Neuronal stem cell (in vitro differentiated cells): ENCODE measurements around the gene PARP1.

Source experiments
- DNase-seq: peaks from one replicate; pipeline ENCODE4 v3.0.0-alpha.2; 2013; ENCODE audit warnings: low spot score
- H2AFZ ChIP-seq: one replicate; pipeline ENCODE4 v1.6.1; 2013; ENCODE audit warnings: mild to moderate bottlenecking, low read length, inconsistent platforms
- H2AK5ac ChIP-seq: 2 replicates; pipeline ENCODE4 v1.6.1; 2013; ENCODE audit warnings: low read depth, mild to moderate bottlenecking, inconsistent platforms, low read length, moderate library complexity, mixed read lengths
- H2BK120ac ChIP-seq: 2 replicates; pipeline ENCODE4 v1.6.1; 2013; ENCODE audit warnings: low read depth, mild to moderate bottlenecking, inconsistent platforms, low read length, moderate library complexity, mixed read lengths
- H2BK12ac ChIP-seq: one replicate; pipeline ENCODE4 v1.6.1; 2013; ENCODE audit warnings: low read length, inconsistent platforms
- H2BK15ac ChIP-seq: 2 replicates; pipeline ENCODE4 v1.6.1; 2013; ENCODE audit warnings: mild to moderate bottlenecking, low read length, inconsistent platforms, mixed read lengths
- H2BK5ac ChIP-seq: one replicate; pipeline ENCODE4 v1.6.1; 2013; ENCODE audit warnings: inconsistent platforms, mild to moderate bottlenecking, low read length, moderate library complexity
- H3K14ac ChIP-seq: one replicate; pipeline ENCODE4 v1.6.1; 2013; ENCODE audit warnings: low read length, inconsistent platforms
- H3K18ac ChIP-seq: 2 replicates; pipeline ENCODE4 v1.6.1; 2013; ENCODE audit warnings: low read length, inconsistent platforms
- H3K23ac ChIP-seq: 2 replicates; pipeline ENCODE4 v1.6.1; 2013; ENCODE audit warnings: low read depth, mild to moderate bottlenecking, mixed read lengths, low read length, inconsistent platforms; ENCODE audit not compliant: poor library complexity
- H3K27ac ChIP-seq: replicated peaks from 3 replicates; pipeline ENCODE4 v1.5.1; 2013; ENCODE audit warnings: low read length, inconsistent platforms
- H3K27me3 ChIP-seq, 3 experiments: 2 replicates each; pipeline ENCODE4 v1.6.1; 2013; ENCODE audit warnings: low read length in 3 of 3, mild to moderate bottlenecking in 2 of 3, inconsistent platforms in 1 of 3, low read depth in 1 of 3, mixed read lengths in 1 of 3, moderate library complexity in 1 of 3; ENCODE audit not compliant: control insufficient read depth in 3 of 3, insufficient read depth in 3 of 3
- H3K36me3 ChIP-seq, 2 donors: replicated peaks in 1 of 2; 2 replicates each; pipeline ENCODE4 v1.6.1; 2013; ENCODE audit warnings: low read length in 2 of 2; ENCODE audit not compliant: control insufficient read depth in 2 of 2, insufficient read depth in 2 of 2
- H3K4ac ChIP-seq: 2 replicates; pipeline ENCODE4 v1.6.1; 2013; ENCODE audit warnings: inconsistent platforms, mild to moderate bottlenecking, low read length, moderate library complexity
- H3K4me1 ChIP-seq, 2 donors: 1 replicate in 1 of 2; 2 replicates in 1 of 2; pipeline ENCODE4 v1.6.1; 2013; ENCODE audit warnings: low read length in 2 of 2, low read depth in 1 of 2; ENCODE audit not compliant: control insufficient read depth in 2 of 2, insufficient read depth in 1 of 2
- H3K4me2 ChIP-seq: one replicate; pipeline ENCODE4 v1.6.1; 2013; ENCODE audit warnings: mild to moderate bottlenecking, low read length, inconsistent platforms; ENCODE audit not compliant: insufficient read depth, poor library complexity, severe bottlenecking
- H3K4me3 ChIP-seq, 2 donors: 2 replicates each; pipeline ENCODE4 v1.5.1; 2013; ENCODE audit warnings: low read length in 2 of 2, mild to moderate bottlenecking in 2 of 2, inconsistent platforms in 1 of 2, moderate library complexity in 1 of 2
- H3K79me1 ChIP-seq: one replicate; pipeline ENCODE4 v1.6.1; 2013; ENCODE audit warnings: low read depth, mild to moderate bottlenecking, inconsistent platforms, low read length, moderate library complexity
- H3K9ac ChIP-seq: one replicate; pipeline ENCODE4 v1.6.1; 2013; ENCODE audit warnings: mild to moderate bottlenecking, low read depth, low read length, inconsistent platforms; ENCODE audit not compliant: poor library complexity
- H3K9me3 ChIP-seq, 2 donors: replicated peaks in 1 of 2; 2 replicates each; pipeline versions ENCODE3 to v1.6.1; 2013; ENCODE audit warnings: low read length in 2 of 2, mild to moderate bottlenecking in 2 of 2, inconsistent platforms in 1 of 2, low read depth in 1 of 2, mixed read lengths in 1 of 2, moderate library complexity in 1 of 2; ENCODE audit not compliant: control insufficient read depth in 2 of 2, insufficient read depth in 1 of 2
- H4K8ac ChIP-seq: one replicate; pipeline ENCODE4 v1.6.1; 2013; ENCODE audit warnings: low read depth, mild to moderate bottlenecking, inconsistent platforms, low read length, moderate library complexity
- H4K91ac ChIP-seq: one replicate; pipeline ENCODE4 v1.6.1; 2013; ENCODE audit warnings: low read length, low read depth, mild to moderate bottlenecking, inconsistent platforms; ENCODE audit not compliant: poor library complexity
- WGBS, 2 donors: extraction: QIAGEN DNeasy Blood & Tissue Kit; methylation state at CpG; one replicate each; pipeline ENCODE4 v1.1.7; 2013; ENCODE audit warnings: missing lambda C conversion rate in 2 of 2, mixed read lengths in 1 of 2; ENCODE audit not compliant: insufficient read length in 2 of 2, insufficient replicate concordance in 1 of 2; ENCODE audit errors: extremely low coverage in 2 of 2; 5-methylcytosine and 5-hydroxymethylcytosine counted together

PARP1 gene

DNA sequence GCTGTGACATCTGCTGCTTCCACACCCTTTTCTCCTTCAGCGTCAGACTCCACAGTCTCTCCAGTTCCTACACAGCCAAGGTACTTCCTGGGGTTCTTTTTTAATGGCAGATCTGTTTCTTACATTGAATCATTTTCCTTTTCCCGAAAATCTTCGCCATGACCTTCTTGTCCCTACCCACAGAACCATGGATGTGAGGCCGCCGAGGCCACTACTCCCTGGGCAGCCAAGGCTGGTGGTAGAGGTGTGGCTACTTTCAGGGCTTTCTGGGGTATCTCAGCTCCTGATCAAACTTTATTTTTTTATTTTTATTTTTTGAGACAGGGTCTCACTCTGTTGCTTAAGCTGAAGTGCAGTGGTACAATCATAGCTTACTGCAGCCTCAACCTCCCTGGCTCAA is 89.4 kb downstream of the PARP1 start:
- peak overlapping the region; percentile 11 for H2BK5ac ChIP-seq
- H3K9me3 ChIP-seq: no peaks in the 10 kb centered on the region
- no peak overlapping the region for H2BK15ac ChIP-seq
- H2BK120ac ChIP-seq: no peak overlapping the region
- no peak overlapping the region for H3K23ac ChIP-seq
- H3K27ac ChIP-seq: no peak overlapping the region
- no peak overlapping the region for H3K4me2 ChIP-seq
- no peaks in the 10 kb centered on the region for H3K27me3 ChIP-seq
- no peak overlapping the region for H3K9ac ChIP-seq
- no peak overlapping the region for H2AK5ac ChIP-seq
- H4K91ac ChIP-seq: no peak overlapping the region
- no peaks in the 10 kb centered on the region for H3K4me1 ChIP-seq
- H2BK12ac ChIP-seq: no peak overlapping the region
- no peak overlapping the region for H4K8ac ChIP-seq
- no peak overlapping the region for H2AFZ ChIP-seq
- H3K14ac ChIP-seq: no peak overlapping the region
- H3K79me1 ChIP-seq: no peaks in the 10 kb centered on the region
- no peak overlapping the region for H3K4ac ChIP-seq
- no CpG with 5 or more reads among the region's 5 CpGs for WGBS, 2 donors
- no peak for DNase-seq
- no peaks in the 10 kb centered on the region for H3K36me3 ChIP-seq
- no peak overlapping the region for H3K18ac ChIP-seq
- H3K4me3 ChIP-seq: no peak overlapping the region

DNA sequence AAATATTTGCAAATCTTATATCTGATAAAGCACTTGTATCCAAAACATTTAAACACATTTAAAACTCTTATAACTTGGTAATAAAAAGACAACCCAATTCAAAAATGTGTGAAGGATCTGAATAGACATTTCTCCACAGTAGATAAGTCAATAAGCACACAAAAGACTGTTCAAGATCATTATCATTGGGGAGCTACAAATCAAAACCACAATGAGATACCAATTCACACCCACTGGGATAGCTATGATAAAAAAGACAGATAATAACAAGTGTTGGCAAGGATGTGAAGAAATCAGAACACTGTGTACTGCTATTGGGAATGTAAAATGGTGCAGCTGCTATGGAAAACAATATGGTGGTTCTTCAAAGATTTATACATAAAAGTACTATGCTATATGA is 93.8 kb downstream of the PARP1 start:
- Histone ChIP-seq H2BK15ac (no peak overlapping the region), H2BK120ac (no peak overlapping the region), H3K4me3 (no peak overlapping the region), H2AFZ (no peak overlapping the region), H2BK5ac (no peak overlapping the region), H4K91ac (no peak overlapping the region), H3K9me3 (peaks cover 0 to 2% of the 10 kb centered on the region in 2 donors), H2AK5ac (no peak overlapping the region), H3K27ac (no peak overlapping the region), H3K14ac (no peak overlapping the region), H4K8ac (no peak overlapping the region), H3K36me3 (no peaks in the 10 kb centered on the region), H3K9ac (no peak overlapping the region), H3K23ac (no peak overlapping the region), H2BK12ac (no peak overlapping the region), H3K18ac (no peak overlapping the region), H3K79me1 (no peaks in the 10 kb centered on the region), H3K4me1 (peaks cover 6 to 8% of the 10 kb centered on the region in 2 donors), H3K4me2 (no peak overlapping the region), H3K4ac (no peak overlapping the region), H3K27me3 (peaks cover 0 to 3% (median 0%) of the 10 kb centered on the region in 3 experiments)
- DNase-seq: no peak

DNA sequence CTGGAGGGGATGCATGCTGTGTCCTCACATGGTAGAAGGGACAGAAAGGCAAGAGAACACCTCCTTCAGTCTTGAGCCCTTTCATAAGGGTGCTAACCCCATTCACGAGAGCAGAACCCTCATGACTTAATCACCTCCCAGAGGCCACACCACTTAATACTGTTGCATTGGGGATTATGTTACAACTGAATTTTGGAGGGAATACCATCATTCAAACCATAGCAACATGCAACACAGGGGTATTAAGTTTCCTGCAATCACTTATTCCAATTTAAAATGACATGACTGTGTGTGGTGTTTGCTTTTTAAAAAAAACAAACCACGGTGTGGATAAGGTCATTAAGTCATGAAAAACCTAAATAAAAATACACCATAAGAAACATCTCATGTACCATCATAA is 95.8 kb downstream of the PARP1 start:
- Histone ChIP-seq H3K9me3 (peaks cover 0 to 2% of the 10 kb centered on the region in 2 donors), H2AFZ (no peak overlapping the region), H3K27me3 (peaks cover 0 to 3% (median 0%) of the 10 kb centered on the region in 3 experiments), H3K14ac (no peak overlapping the region), H3K4me3 (peak overlapping the region in 1 of 2 donors; percentile 44), H3K27ac (no peak overlapping the region), H2BK12ac (no peak overlapping the region), H2BK120ac (no peak overlapping the region), H3K4me2 (no peak overlapping the region), H2BK15ac (no peak overlapping the region), H3K4ac (no peak overlapping the region), H3K18ac (no peak overlapping the region), H3K9ac (no peak overlapping the region), H4K8ac (no peak overlapping the region), H3K36me3 (no peaks in the 10 kb centered on the region), H2AK5ac (no peak overlapping the region), H4K91ac (no peak overlapping the region), H3K79me1 (peaks cover 5% of the 10 kb centered on the region), H3K4me1 (peaks cover 6 to 8% of the 10 kb centered on the region in 2 donors), H3K23ac (no peak overlapping the region), H2BK5ac (no peak overlapping the region)
- no peak for DNase-seq
- no CpG with 5 or more reads among the region's 2 CpGs for WGBS, 2 donors

DNA sequence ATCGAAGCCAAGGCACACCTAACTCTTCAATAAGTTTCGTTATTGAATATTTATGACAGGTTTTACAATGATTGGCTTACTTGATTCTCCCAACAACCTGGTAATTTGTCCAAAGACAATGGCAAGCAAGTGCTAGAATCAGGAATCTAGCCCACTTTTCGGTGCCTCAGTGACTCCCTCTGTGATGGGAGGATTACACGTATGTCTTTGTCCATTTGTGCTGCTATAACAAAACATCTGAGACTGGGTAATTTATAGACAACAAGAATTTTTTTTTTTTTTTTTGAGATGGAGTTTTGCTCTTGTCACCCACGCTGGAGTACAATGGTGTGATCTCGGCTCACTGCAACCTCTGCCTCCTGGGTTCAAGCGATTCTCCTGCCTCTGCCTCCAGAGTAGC is 96.5 kb downstream of the PARP1 start:
- Histone ChIP-seq H3K79me1 (peaks cover 5% of the 10 kb centered on the region), H3K27ac (no peak overlapping the region), H3K18ac (no peak overlapping the region), H3K4me1 (peaks cover 6 to 8% of the 10 kb centered on the region in 2 donors), H4K91ac (no peak overlapping the region), H3K36me3 (no peaks in the 10 kb centered on the region), H3K23ac (no peak overlapping the region), H3K9me3 (peaks cover 0 to 2% of the 10 kb centered on the region in 2 donors), H4K8ac (no peak overlapping the region), H3K4ac (no peak overlapping the region), H2AK5ac (no peak overlapping the region), H2BK5ac (no peak overlapping the region), H3K4me2 (no peak overlapping the region), H3K27me3 (peaks cover 0 to 3% (median 0%) of the 10 kb centered on the region in 3 experiments), H2BK120ac (no peak overlapping the region), H2AFZ (no peak overlapping the region), H3K4me3 (no peak overlapping the region), H2BK15ac (no peak overlapping the region), H3K9ac (no peak overlapping the region), H3K14ac (no peak overlapping the region), H2BK12ac (no peak overlapping the region)
- no CpG with 5 or more reads among the region's 7 CpGs for WGBS, 2 donors
- no peak for DNase-seq
